Stomach (tissue), 9 donors: ENCODE measurements around the gene NRG2. TPM values are rescaled to one million over a fixed set of nuclear protein-coding genes. Genes with fewer than 3 reads are reported as not detected.

Source experiments
- DNase-seq, 2 donors: peaks; one replicate each; pipeline versions ENCODE4 v3.0.0 to v3.0.0-alpha.2; 2013 to 2019
- H3K27ac ChIP-seq, 5 donors: fragments of 200-600 bp in 4 of 5; sonication (generic) in 4 of 5; one replicate each; pipeline ENCODE4 v1.5.1; 2013 to 2019; ENCODE audit warnings: mild to moderate bottlenecking in 1 of 5, moderate library complexity in 1 of 5
- H3K27me3 ChIP-seq, 3 donors: fragments of 200-600 bp; sonication (generic); one replicate each; pipeline ENCODE4 v1.5.1; 2017 to 2019; ENCODE audit warnings: mixed run types in 1 of 3
- H3K36me3 ChIP-seq, 4 donors: fragments of 200-600 bp; sonication (generic); 1 replicate in 3 of 4; 2 replicates in 1 of 4; pipeline ENCODE4 v1.5.1; 2016 to 2019
- H3K4me1 ChIP-seq, 4 donors: fragments of 200-600 bp; sonication (generic); one replicate each; pipeline ENCODE4 v1.5.1; 2016 to 2019
- H3K4me3 ChIP-seq, 4 donors: fragments of 200-600 bp; sonication (generic) in 3 of 4; one replicate each; pipeline ENCODE4 v1.5.1; 2016 to 2019; ENCODE audit warnings: mild to moderate bottlenecking in 1 of 4
- H3K9me3 ChIP-seq, 4 donors: fragments of 200-600 bp; sonication (generic); one replicate each; pipeline ENCODE4 v1.5.1; 2016 to 2019
- EP300 ChIP-seq: sonication (generic); formaldehyde crosslinking; IDR thresholded peaks from one replicate; pipeline ENCODE4 v1.6.1; 2017; ENCODE audit warnings: antibody characterized with exemption
- POLR2A ChIP-seq, 4 donors: fragments of 450-650 bp; IDR thresholded peaks; one replicate each; pipeline ENCODE4 v1.6.1; 2016; ENCODE audit warnings: antibody characterized with exemption in 4 of 4, control low read depth in 2 of 4, mild to moderate bottlenecking in 1 of 4, moderate library complexity in 1 of 4
- POLR2AphosphoS5 ChIP-seq, 3 donors: sonication (generic); formaldehyde crosslinking; IDR thresholded peaks; one replicate each; pipeline ENCODE4 v1.6.1; 2016; ENCODE audit warnings: antibody characterized with exemption in 3 of 3
- WGBS, 5 donors: extraction: QIAGEN DNeasy Blood & Tissue Kit in 3 of 5; methylation state at CpG; one replicate each; pipeline versions ENCODE4 v1.1.5 to v1.1.7; 2013 to 2018; 5-methylcytosine and 5-hydroxymethylcytosine counted together
- intact Hi-C: fragments of 100-400 bp; cut with DNase I; formaldehyde crosslinking; loops from one replicate; pipeline ENCODE4 v1.15.1; 2023; ENCODE audit warnings: low total_unique reads
- polyA plus RNA-seq, 3 donors: library from polyadenylated mRNA; stranded (reverse); fragments of 200-250 nt; gene quantifications; one replicate each; pipeline ENCODE4 v1.2.3, GENCODE V29; 2013
- small RNA-seq, 4 donors: library from RNA; depleted of rRNA; stranded (forward); fragments of <200 nt; gene quantifications; one replicate each; pipeline ENCODE3, GENCODE V24; 2016
- total RNA-seq, 5 donors: library from RNA; depleted of rRNA; stranded (reverse); fragments of >200 nt; gene quantifications; one replicate each; pipeline versions ENCODE4 v1.1.0 to v1.2.3, GENCODE V29; 2014 to 2016
- TF ChIP-seq, protein P1 (sequence below), 7 experiments: fragments of 450-650 bp in 4 of 7; fragments of 200-600 bp in 3 of 7; sonication (generic) in 3 of 7; IDR thresholded peaks; one replicate each; pipeline ENCODE4 v1.5.1; 2016 to 2019; ENCODE audit warnings: antibody characterized with exemption in 7 of 7, control low read depth in 2 of 7, mild to moderate bottlenecking in 1 of 7
- donor health status: healthy with polysubstance abuse.
- donor health status: Bipolar disorder and iron deficiency.
- donor health status: healthy.

NRG2 gene
- total and polyA plus RNA-seq, 8 donors: 0.25 to 22.2 (median 1.2) TPM; not detected in 1

DNA sequence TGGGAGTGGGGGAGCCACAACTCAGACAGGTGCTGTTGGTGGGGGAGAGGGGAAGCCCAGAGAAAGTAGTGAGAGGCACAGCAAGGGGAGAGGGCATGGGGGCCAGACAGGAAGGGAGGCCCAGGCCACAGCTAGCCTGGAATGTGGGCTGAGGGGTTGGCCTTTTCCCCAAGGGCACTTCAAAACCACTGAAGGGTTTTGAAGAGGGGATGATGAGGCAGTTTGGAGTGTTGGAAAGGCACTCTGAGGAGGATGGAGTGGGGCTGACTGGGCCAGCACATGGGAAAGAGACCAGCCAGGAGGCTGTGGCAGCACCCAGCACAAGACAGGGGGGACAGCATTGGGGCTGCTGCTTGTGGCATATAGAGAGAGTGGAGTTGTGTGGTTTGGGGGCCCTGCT, 243.7 kb downstream of the NRG2 start:
- Histone ChIP-seq H3K27ac (no peak overlapping the region), H3K4me1 (peaks cover 15 to 18% (median 15%) of the 10 kb centered on the region in 4 donors), H3K36me3 (no peaks in the 10 kb centered on the region), H3K9me3 (no peaks in the 10 kb centered on the region), H3K27me3 (peaks cover 10 to 100% (median 65%) of the 10 kb centered on the region in 3 donors), H3K4me3 (no peak overlapping the region)
- TF ChIP-seq, protein P1, sequence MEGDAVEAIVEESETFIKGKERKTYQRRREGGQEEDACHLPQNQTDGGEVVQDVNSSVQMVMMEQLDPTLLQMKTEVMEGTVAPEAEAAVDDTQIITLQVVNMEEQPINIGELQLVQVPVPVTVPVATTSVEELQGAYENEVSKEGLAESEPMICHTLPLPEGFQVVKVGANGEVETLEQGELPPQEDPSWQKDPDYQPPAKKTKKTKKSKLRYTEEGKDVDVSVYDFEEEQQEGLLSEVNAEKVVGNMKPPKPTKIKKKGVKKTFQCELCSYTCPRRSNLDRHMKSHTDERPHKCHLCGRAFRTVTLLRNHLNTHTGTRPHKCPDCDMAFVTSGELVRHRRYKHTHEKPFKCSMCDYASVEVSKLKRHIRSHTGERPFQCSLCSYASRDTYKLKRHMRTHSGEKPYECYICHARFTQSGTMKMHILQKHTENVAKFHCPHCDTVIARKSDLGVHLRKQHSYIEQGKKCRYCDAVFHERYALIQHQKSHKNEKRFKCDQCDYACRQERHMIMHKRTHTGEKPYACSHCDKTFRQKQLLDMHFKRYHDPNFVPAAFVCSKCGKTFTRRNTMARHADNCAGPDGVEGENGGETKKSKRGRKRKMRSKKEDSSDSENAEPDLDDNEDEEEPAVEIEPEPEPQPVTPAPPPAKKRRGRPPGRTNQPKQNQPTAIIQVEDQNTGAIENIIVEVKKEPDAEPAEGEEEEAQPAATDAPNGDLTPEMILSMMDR (IDR thresholded peaks at IDR 0.05): no peak
- TF ChIP-seq POLR2A (IDR thresholded peaks at IDR 0.05) (no peak), POLR2AphosphoS5 (IDR thresholded peaks at IDR 0.05) (no peak), EP300 (no peak)
- no peak for DNase-seq
- intact Hi-C loops: no loop called here

DNA sequence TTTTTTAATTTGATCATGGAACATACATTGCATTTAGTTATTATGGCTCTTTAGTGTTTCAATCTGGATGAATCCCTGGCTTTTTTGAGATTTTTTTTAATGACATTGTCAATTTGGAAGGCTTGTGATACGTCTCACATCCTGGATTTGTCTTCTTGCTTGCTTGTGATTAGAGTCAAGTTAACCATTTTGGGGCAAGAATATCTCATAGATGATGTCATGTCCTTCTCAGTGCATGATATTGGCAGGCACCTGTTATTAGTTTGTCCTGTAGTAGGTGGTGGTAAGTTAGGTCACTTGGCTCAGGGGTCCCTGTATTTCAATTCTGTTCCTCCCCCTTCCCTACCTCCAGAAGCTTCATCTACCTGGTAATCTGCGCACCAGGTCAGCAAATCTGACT, 244.2 kb downstream of the NRG2 start:
- no peak for DNase-seq
- Histone ChIP-seq H3K4me3 (no peak overlapping the region), H3K27ac (no peak overlapping the region), H3K4me1 (peaks cover 15 to 18% (median 15%) of the 10 kb centered on the region in 4 donors), H3K27me3 (peaks cover 10 to 100% (median 68%) of the 10 kb centered on the region in 3 donors), H3K9me3 (no peaks in the 10 kb centered on the region), H3K36me3 (no peaks in the 10 kb centered on the region)
- WGBS, 5 donors: 65 to 73% (median 70%) methylated on average over 2 of the region's 2 CpGs
- intact Hi-C loops: no loop called here
- TF ChIP-seq EP300 (no peak), POLR2A (IDR thresholded peaks at IDR 0.05) (no peak), POLR2AphosphoS5 (IDR thresholded peaks at IDR 0.05) (no peak)
- TF ChIP-seq, protein P1 (IDR thresholded peaks at IDR 0.05): no peak

DNA sequence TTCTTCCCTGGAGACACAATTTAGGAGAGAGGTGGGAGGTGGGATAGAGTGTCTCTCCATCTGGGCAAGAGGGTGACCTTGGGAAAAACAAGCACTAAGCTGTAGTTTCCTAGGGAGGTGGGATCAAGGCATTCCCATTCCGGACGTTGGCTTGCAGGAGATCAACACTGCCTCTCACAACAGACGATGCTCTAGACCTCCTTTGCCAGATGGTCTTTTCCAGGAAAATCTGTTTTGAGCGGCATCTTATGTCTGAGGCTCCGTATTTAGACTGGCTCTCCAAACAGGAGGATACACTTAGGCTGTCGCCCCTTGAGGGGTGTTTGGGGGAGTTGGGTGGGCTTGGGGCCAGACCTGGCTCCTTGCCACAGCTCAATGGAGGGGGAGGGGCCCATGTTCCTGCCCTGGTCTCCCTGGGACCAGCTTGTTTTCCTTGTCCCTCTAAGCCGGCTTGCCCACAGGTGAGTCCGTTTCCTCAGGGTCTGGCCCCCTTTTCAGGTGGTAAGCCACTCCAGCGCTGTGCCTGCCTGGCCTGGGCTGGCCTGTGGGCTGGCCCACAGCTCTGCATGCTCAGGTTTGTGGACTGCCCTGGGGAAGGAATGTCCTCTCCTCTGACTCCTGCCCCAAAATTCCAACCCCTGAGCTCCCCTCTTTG, 245.1 kb downstream of the NRG2 start:
- peaks cover 10 to 97% (median 64%) of the 10 kb centered on the region in 3 donors for H3K27me3 ChIP-seq
- intact Hi-C loops: no loop called here
- H3K9me3 ChIP-seq: no peaks in the 10 kb centered on the region
- DNase-seq: no peak
- no peaks in the 10 kb centered on the region for H3K36me3 ChIP-seq
- peaks cover 15 to 18% (median 15%) of the 10 kb centered on the region in 4 donors for H3K4me1 ChIP-seq
- no peak overlapping the region for H3K4me3 ChIP-seq
- 43 to 59% (median 53%) methylated on average over 6 to 9 of the region's 9 CpGs for WGBS, 5 donors
- H3K27ac ChIP-seq: no peak overlapping the region
- no peak for TF ChIP-seq POLR2AphosphoS5 (IDR thresholded peaks at IDR 0.05)

DNA sequence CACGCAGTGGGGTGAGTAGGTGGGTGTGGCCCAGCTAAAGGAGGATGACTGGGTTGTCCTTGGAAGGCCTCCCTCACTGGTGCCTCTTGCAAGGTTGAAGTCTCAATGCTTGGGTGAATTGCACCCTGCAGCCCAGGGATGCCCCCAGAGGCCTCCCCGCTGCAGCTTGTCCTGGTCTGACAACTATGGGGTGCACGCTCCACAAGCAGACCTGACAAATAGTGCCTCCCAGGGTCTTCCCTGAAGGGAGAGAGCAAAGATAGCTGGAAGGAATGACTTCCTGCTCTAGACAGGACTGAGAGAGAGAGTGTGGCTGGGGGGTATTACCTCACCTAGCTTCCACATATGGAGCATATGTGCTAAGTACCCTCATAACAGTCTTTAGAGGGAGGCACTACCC, 245.8 kb downstream of the NRG2 start:
- DNase-seq: no peak
- H3K27ac ChIP-seq: no peak overlapping the region
- TF ChIP-seq EP300: no peak
- TF ChIP-seq POLR2AphosphoS5 (IDR thresholded peaks at IDR 0.05): no peak
- TF ChIP-seq POLR2A (IDR thresholded peaks at IDR 0.05): no peak
- TF ChIP-seq, protein P1 (IDR thresholded peaks at IDR 0.05): no peak
- peaks cover 10 to 90% (median 59%) of the 10 kb centered on the region in 3 donors for H3K27me3 ChIP-seq
- H3K9me3 ChIP-seq: no peaks in the 10 kb centered on the region
- 54 to 83% (median 58%) methylated on average over 2 to 3 of the region's 3 CpGs for whole genome bisulfite sequencing, 5 donors
- H3K4me1 ChIP-seq: peaks cover 15 to 18% (median 15%) of the 10 kb centered on the region in 4 donors
- no peak overlapping the region for H3K4me3 ChIP-seq
- intact Hi-C loops: no loop called here
- no peaks in the 10 kb centered on the region for H3K36me3 ChIP-seq

Small RNAs within 50 kb of the gene (small RNA-seq; reads per million reads assigned to genes)
- 0 reads per million in 4 donors for gene RF00019

Other genes starting within 250 kb of the NRG2 start
- under 1 TPM in 1 of 5 donors, not detected in 4; 0.73 TPM for gene PSD2, start 247.5 kb downstream of the NRG2 start, total RNA-seq
- gene PSD2, start 247.5 kb downstream of the NRG2 start, polyA plus RNA-seq: under 1 TPM in 1 of 3 donors, not detected in 2; 0.05 TPM
- gene PURA, start 70.8 kb upstream of the NRG2 start, total RNA-seq: 10 to 100 TPM; 12.5 to 30.8 (median 28.7) TPM
- 1 to 10 TPM; 3.3 to 4.8 (median 4.6) TPM for gene PURA, start 70.8 kb upstream of the NRG2 start, polyA plus RNA-seq
- gene IGIP, start 82.6 kb upstream of the NRG2 start, total RNA-seq: 10 to 100 TPM in 3 of 5 donors, 1 to 10 TPM in 2; 1.8 to 29.5 (median 14.3) TPM
- 1 to 10 TPM; 4.6 to 6.6 (median 6.1) TPM for gene IGIP, start 82.6 kb upstream of the NRG2 start, polyA plus RNA-seq
- 1,000 to 10,000 TPM in 1 of 5 donors, 100 to 1,000 TPM in 3, 10 to 100 TPM in 1; 23.2 to 1,029 (median 220) TPM for gene CYSTM1, start 131.9 kb upstream of the NRG2 start, total RNA-seq
- 1,000 to 10,000 TPM in 2 of 3 donors, 100 to 1,000 TPM in 1; 378 to 3,028 (median 2,014) TPM for gene CYSTM1, start 131.9 kb upstream of the NRG2 start, polyA plus RNA-seq